CD8-positive, alpha-beta memory T cell (primary cell): ENCODE data around the gene TNP1. TPM values are rescaled to one million over a fixed set of nuclear protein-coding genes. Genes with fewer than 3 reads are reported as not detected.

Source experiments
- polyA plus RNA-seq: library from polyadenylated mRNA; unstranded; fragments of 300-500 nt; fragmentation: Illumina TruSeq; gene quantifications from one replicate; pipeline ENCODE4 v1.2.3, GENCODE V29; 2021
- total RNA-seq, 2 experiments: library from RNA; stranded (reverse); gene quantifications; one replicate each; pipeline ENCODE4 v1.2.3, GENCODE V29; 2021

The TNP1 gene
- total and polyA plus RNA-seq, 3 experiments from 2014 or later, result not detected

Other genes starting within 250 kb of the TNP1 start
- gene IGFBP2, start 226.6 kb downstream of the TNP1 start, total RNA-seq, result 1 to 10 TPM in 1 of 2 experiments, under 1 TPM in 1; 0.84 to 1.1 TPM
- 1.2 TPM for gene IGFBP2, start 226.6 kb downstream of the TNP1 start, polyA plus RNA-seq
- not detected for gene IGFBP5, start 164.5 kb downstream of the TNP1 start, total RNA-seq
- gene IGFBP5, start 164.5 kb downstream of the TNP1 start, polyA plus RNA-seq, result not detected